Heart left ventricle (tissue), 16 donors: ENCODE data around the gene CHCHD6. TPM values are rescaled to one million over a fixed set of nuclear protein-coding genes. Genes with fewer than 3 reads are reported as not detected.

Source experiments
- ATAC-seq, 4 donors: fragments of 200-7000 bp; cut with Tn5 transposase; one replicate each; pipeline ENCODE4 v1.9.1; 2020 to 2022; ENCODE audit warnings: moderate library complexity in 4 of 4, mild to moderate bottlenecking in 3 of 4, moderate number of reproducible peaks in 1 of 4
- DNase-seq, 5 donors: peaks; one replicate each; pipeline ENCODE4 v3.0.0-alpha.2; 2020
- H3K27ac ChIP-seq, 12 donors: fragments of 200-600 bp; sonication (generic) in 4 of 12; one replicate each; pipeline versions ENCODE4 v1.5.0 to v1.8.0; 2016 to 2022; ENCODE audit warnings: mild to moderate bottlenecking in 2 of 12
- H3K27me3 ChIP-seq, 9 donors: fragments of 200-600 bp; sonication (generic) in 2 of 9; one replicate each; pipeline versions ENCODE4 v1.5.1 to v1.8.0; 2016 to 2022; ENCODE audit warnings: mild to moderate bottlenecking in 3 of 9
- H3K36me3 ChIP-seq, 9 donors: fragments of 200-600 bp; sonication (generic) in 2 of 9; one replicate each; pipeline versions ENCODE4 v1.5.0 to v1.8.0; 2018 to 2022; ENCODE audit warnings: mild to moderate bottlenecking in 2 of 9
- H3K4me1 ChIP-seq, 12 donors: fragments of 200-600 bp; sonication (generic) in 4 of 12; one replicate each; pipeline versions ENCODE4 v1.5.0 to v1.8.0; 2016 to 2022; ENCODE audit warnings: mild to moderate bottlenecking in 3 of 12
- H3K4me3 ChIP-seq, 12 donors: fragments of 200-600 bp; sonication (generic) in 4 of 12; one replicate each; pipeline versions ENCODE4 v1.5.0 to v1.8.0; 2017 to 2022; ENCODE audit warnings: mild to moderate bottlenecking in 9 of 12, moderate library complexity in 4 of 12
- H3K9me3 ChIP-seq, 12 donors: fragments of 200-600 bp; sonication (generic) in 4 of 12; one replicate each; pipeline versions ENCODE4 v1.5.0 to v1.8.0; 2016 to 2022; ENCODE audit warnings: mild to moderate bottlenecking in 1 of 12
- CTCF ChIP-seq, 12 donors: fragments of 200-600 bp; sonication (generic) in 4 of 12; IDR thresholded peaks; one replicate each; pipeline versions ENCODE4 v1.5.0 to v1.8.0; 2018 to 2022; ENCODE audit warnings: antibody characterized with exemption in 12 of 12, mild to moderate bottlenecking in 5 of 12
- POLR2A ChIP-seq, 2 donors: fragments of 450-650 bp; IDR thresholded peaks; one replicate each; pipeline ENCODE4 v1.6.1; 2017; ENCODE audit warnings: antibody characterized with exemption in 2 of 2, mild to moderate bottlenecking in 2 of 2, moderate library complexity in 2 of 2
- WGBS, 4 donors: extraction: QIAGEN DNeasy Blood & Tissue Kit in 2 of 4; methylation state at CpG; one replicate each; pipeline versions ENCODE4 v1.1.5 to v1.1.7; 2013 to 2018; 5-methylcytosine and 5-hydroxymethylcytosine counted together
- intact Hi-C, 10 donors: fragments of 100-400 bp; cut with DNase I; formaldehyde crosslinking; loops; one replicate each; pipeline versions ENCODE4 v1.11.1 to v1.14.2; 2022
- polyA plus RNA-seq, 2 donors: library from polyadenylated mRNA; stranded (reverse); fragments of 200-250 nt; gene quantifications; one replicate each; pipeline ENCODE4 v1.2.3, GENCODE V29; 2013
- total RNA-seq, 9 donors: library from RNA; depleted of rRNA in 2 of 9; stranded (reverse); fragments of >200 nt in 2 of 9; fragmentation: NEBNext Ultra II Directional in 3 of 9; extraction: Animal tissue kit (Norgen Biotek cat#: 25700) in 3 of 9; gene quantifications; one replicate each; pipeline versions ENCODE4 v1.1.0 to v1.2.4, GENCODE V29; 2016 to 2023
- donor health status: ischemic (EF 13 %, LVEDD 7.1; RV severe dilation, severe dysfunction).
- donor health status: healthy with polysubstance abuse.
- donor health status: DM: no; HTN: yes; CAD: no.
- donor health status: DM: no; HTN: no; CAD: no.
- donor health status: ischemic (EF 25% LVEDD 6.9; RV normal size, moderate dysfunction).
- donor health status: ischemic (EF 25% LVEDD 5.7; RV mildly dilated, moderate dysfunction).
- donor health status: healthy.
- donor health status: DM: yes; HTN: yes; CAD: no.
- donor health status: ischemic (EF 35%, LVEDD 5.7; RV mildly dilated, moderate dysfunction).
- donor health status: nonischemic (EF 11% LVEDD 7.7; RV severe dilation, severe dysfunction).
- donor health status: DM: yes; HTN: yes; CAD: no.
- donor health status: PGD.
- donor health status: ischemic (EF 29% LVEDD 5.4; RV normal size, mild dysfunction).
- donor health status: nonischemic (EF 23%, LVEDD 6.1; RV moderate dilation, normal function).

The CHCHD6 gene
- total and polyA plus RNA-seq, 11 donors, result 7.7 to 29.3 (median 11.6) TPM

- Histone ChIP-seq H3K4me3 (no peak overlapping the region), H3K9me3 (no peaks in the 10 kb centered on the region), H3K27me3 (no peaks in the 10 kb centered on the region), H3K27ac (no peak overlapping the region), H3K36me3 (no peaks in the 10 kb centered on the region), H3K4me1 (peaks cover 0 to 4% (median 0%) of the 10 kb centered on the region in 12 donors)
- ATAC-seq, result no peak
- no peak for TF ChIP-seq CTCF (IDR thresholded peaks at IDR 0.05)
- TF ChIP-seq POLR2A (IDR thresholded peaks at IDR 0.05), result no peak
- WGBS, 4 donors, result 86 to 91% (median 88%) methylated on average over 2 to 3 of the region's 3 CpGs
- intact Hi-C loops, result loop anchor here in 3 of 10 donors (10.0 kb wide), 2 partner anchors 300 to 860 kb away; partner anchors contain the start of gene PLXNA1 (in 2 of the 3)
- DNase-seq, result no peak
These were observed 19.0 kb upstream of the CHCHD6 start for GRCh38 chr3:126685021-126685420.

GRCh38 chr3:126685493-126685892 is 18.5 kb upstream of the CHCHD6 start:
- intact Hi-C loops, result loop anchor here in 3 of 10 donors (10.0 kb wide), 2 partner anchors 299 to 859 kb away; partner anchors contain the start of gene PLXNA1 (in 2 of the 3)
- H3K27me3 ChIP-seq, result no peaks in the 10 kb centered on the region
- ATAC-seq, result no peak
- no peak overlapping the region for H3K4me3 ChIP-seq
- no peaks in the 10 kb centered on the region for H3K9me3 ChIP-seq
- TF ChIP-seq POLR2A (IDR thresholded peaks at IDR 0.05) (no peak), CTCF (IDR thresholded peaks at IDR 0.05) (no peak)
- H3K4me1 ChIP-seq, result peaks cover 0 to 4% (median 0%) of the 10 kb centered on the region in 12 donors
- 61 to 77% (median 68%) methylated on average over 2 of the region's 2 CpGs for WGBS, 4 donors
- H3K27ac ChIP-seq, result no peak overlapping the region
- DNase-seq, result no peak
- no peaks in the 10 kb centered on the region for H3K36me3 ChIP-seq

- Histone ChIP-seq H3K4me1 (no peaks in the 10 kb centered on the region), H3K27ac (no peak overlapping the region), H3K27me3 (peaks cover 0 to 25% (median 0%) of the 10 kb centered on the region in 9 donors), H3K36me3 (no peaks in the 10 kb centered on the region), H3K4me3 (no peak overlapping the region), H3K9me3 (no peaks in the 10 kb centered on the region)
- TF ChIP-seq CTCF (IDR thresholded peaks at IDR 0.05) (no peak), POLR2A (IDR thresholded peaks at IDR 0.05) (no peak)
- 79 to 85% (median 80%) methylated on average over 4 of the region's 4 CpGs for WGBS, 4 donors
- DNase-seq, result no peak
- intact Hi-C loops, result no loop called here
- ATAC-seq, result no peak
These were observed 12.3 kb upstream of the CHCHD6 start for GRCh38 chr3:126691765-126692164.

GRCh38 chr3:126692858-126693257 is 11.2 kb upstream of the CHCHD6 start:
- no peak for DNase-seq
- no peak for ATAC-seq
- intact Hi-C loops, result no loop called here
- WGBS, 4 donors, result 65 to 75% (median 71%) methylated on average over 5 of the region's 5 CpGs
- peaks cover 0 to 29% (median 0%) of the 10 kb centered on the region in 9 donors for H3K27me3 ChIP-seq
- H3K4me3 ChIP-seq, result no peak overlapping the region
- no peak for TF ChIP-seq CTCF (IDR thresholded peaks at IDR 0.05)
- TF ChIP-seq POLR2A (IDR thresholded peaks at IDR 0.05), result no peak
- no peak overlapping the region for H3K27ac ChIP-seq
- no peaks in the 10 kb centered on the region for H3K9me3 ChIP-seq
- no peaks in the 10 kb centered on the region for H3K36me3 ChIP-seq
- H3K4me1 ChIP-seq, result no peaks in the 10 kb centered on the region
